K562 (cell line): ENCODE results near the gene PGM5. TPM values are rescaled to one million over a fixed set of nuclear protein-coding genes. Genes with fewer than 3 reads are reported as not detected.
A peak's percentile ranks its signal among the peaks of the same experiment; 100 is the strongest.

Experiments used
- DPF2 ChIP-seq: fragments of 450-650 bp; IDR thresholded peaks from 2 replicates; pipeline ENCODE4 v1.6.1; 2016
- E2F3 ChIP-seq: fragments of 250-450 bp; sonication (Bioruptor Pico); IDR thresholded peaks from 2 replicates; pipeline ENCODE4 v1.4.0; 2020; ENCODE audit warnings: mild to moderate bottlenecking
- FOXK2 ChIP-seq, 2 experiments: fragments of 450-650 bp; IDR thresholded peaks in 1 of 2; conservative IDR thresholded peaks in 1 of 2; 2 replicates each; pipeline ENCODE4 v1.6.1; 2016; ENCODE audit warnings: low read depth in 2 of 2, mild to moderate bottlenecking in 1 of 2
- HDAC2 ChIP-seq: fragments of 450-650 bp; IDR thresholded peaks from 2 replicates; pipeline ENCODE4 v1.6.1; 2016; ENCODE audit warnings: mild to moderate bottlenecking
- TEAD1 ChIP-seq, 2 experiments: fragments of 450-650 bp in 1 of 2; sonication (generic) in 1 of 2; formaldehyde crosslinking; IDR thresholded peaks; 2 replicates each; pipeline versions ENCODE4 v1.4.0 to v1.8.0; 2020 to 2022; ENCODE audit warnings: mild to moderate bottlenecking in 2 of 2, missing genetic modification reagents in 1 of 2
- polyA plus RNA-seq, 8 experiments: library from polyadenylated mRNA; depleted of rRNA in 4 of 8; stranded (reverse) in 5 of 8; unstranded in 3 of 8; fragments of >200 nt; fragmentation: Nextera tagmentation in 2 of 8; fragmentation: Illumina TruSeq in 1 of 8; extraction: Ambion mirVana in 2 of 8; extraction: Trizol in 1 of 8; gene quantifications; 2 replicates each; pipeline versions ENCODE4 v1.2.1 to v1.2.3, GENCODE V29; 2011 to 2014; ENCODE audit warnings: inconsistent platforms in 1 of 8, missing spikeins in 1 of 8
- total RNA-seq, 7 experiments: library from RNA; depleted of rRNA in 6 of 7; stranded (reverse); fragments of >200 nt in 6 of 7; fragmentation: Illumina TruSeq in 2 of 7; extraction: Trizol in 2 of 7; gene quantifications; 2 replicates each; pipeline versions ENCODE4 v1.2.1 to v1.2.3, GENCODE V29; 2011 to 2021; ENCODE audit warnings: low replicate concordance in 1 of 7
- TF ChIP-seq, protein P1 (sequence below): fragments of 200-600 bp; sonication (generic); IDR thresholded peaks from one replicate; pipeline ENCODE4 v1.6.1; 2012; ENCODE audit warnings: mild to moderate bottlenecking, low read depth, low read length, inconsistent platforms
- TF ChIP-seq, protein P2 (sequence below), 2 experiments: fragments of 250-450 bp in 1 of 2; fragments of 450-650 bp in 1 of 2; sonication (Bioruptor Pico) in 1 of 2; IDR thresholded peaks; 2 replicates each; pipeline versions ENCODE4 v1.6.1 to v1.8.0; 2016 to 2021; ENCODE audit warnings: mild to moderate bottlenecking in 2 of 2, moderate library complexity in 2 of 2, missing compliant biosample characterization in 1 of 2, missing genetic modification characterization in 1 of 2
- TF ChIP-seq, protein P3 (sequence below): fragments of 200-800 bp; sonication (Bioruptor generic); IDR thresholded peaks from 2 replicates; pipeline ENCODE4 v1.6.1; 2017; ENCODE audit warnings: missing genetic modification characterization, missing compliant biosample characterization

The PGM5 gene
- total and polyA plus RNA-seq, 9 of the 15 experiments (the other 6 are each of a cell fraction or from before 2014, with no cell fraction given) = 0.03 to 0.24 (median 0.15) TPM; not detected in 1

DNA sequence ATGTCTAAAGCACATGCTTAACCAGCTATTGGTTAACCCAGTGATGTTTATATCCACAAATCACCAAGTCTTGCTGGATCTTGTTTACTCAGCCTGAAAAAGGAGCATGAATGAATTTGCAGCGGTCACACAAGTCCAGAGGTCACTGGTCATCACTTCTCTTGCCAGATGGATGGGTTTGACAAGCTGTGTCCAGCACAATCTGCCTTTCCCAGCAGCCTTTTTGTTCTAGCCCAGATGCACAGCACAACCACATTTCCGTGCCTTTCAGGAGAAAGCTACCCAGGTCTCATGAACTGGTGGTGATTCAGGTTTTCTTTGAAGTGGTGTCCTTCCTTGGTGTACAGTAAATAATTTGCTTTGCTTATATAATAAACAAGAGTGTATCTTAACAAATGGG, 152.1 kb downstream of the PGM5 start (continued):
- TF ChIP-seq FOXK2 (conservative IDR thresholded peaks at IDR 0.05 in 1 of 2, IDR thresholded peaks at IDR 0.05 in 1 of 2; ENCODE audit: low read depth in 2 of 2) = peak; percentile 56 to 68; a peak in 3 of 4 replicates
- TF ChIP-seq, protein P1, sequence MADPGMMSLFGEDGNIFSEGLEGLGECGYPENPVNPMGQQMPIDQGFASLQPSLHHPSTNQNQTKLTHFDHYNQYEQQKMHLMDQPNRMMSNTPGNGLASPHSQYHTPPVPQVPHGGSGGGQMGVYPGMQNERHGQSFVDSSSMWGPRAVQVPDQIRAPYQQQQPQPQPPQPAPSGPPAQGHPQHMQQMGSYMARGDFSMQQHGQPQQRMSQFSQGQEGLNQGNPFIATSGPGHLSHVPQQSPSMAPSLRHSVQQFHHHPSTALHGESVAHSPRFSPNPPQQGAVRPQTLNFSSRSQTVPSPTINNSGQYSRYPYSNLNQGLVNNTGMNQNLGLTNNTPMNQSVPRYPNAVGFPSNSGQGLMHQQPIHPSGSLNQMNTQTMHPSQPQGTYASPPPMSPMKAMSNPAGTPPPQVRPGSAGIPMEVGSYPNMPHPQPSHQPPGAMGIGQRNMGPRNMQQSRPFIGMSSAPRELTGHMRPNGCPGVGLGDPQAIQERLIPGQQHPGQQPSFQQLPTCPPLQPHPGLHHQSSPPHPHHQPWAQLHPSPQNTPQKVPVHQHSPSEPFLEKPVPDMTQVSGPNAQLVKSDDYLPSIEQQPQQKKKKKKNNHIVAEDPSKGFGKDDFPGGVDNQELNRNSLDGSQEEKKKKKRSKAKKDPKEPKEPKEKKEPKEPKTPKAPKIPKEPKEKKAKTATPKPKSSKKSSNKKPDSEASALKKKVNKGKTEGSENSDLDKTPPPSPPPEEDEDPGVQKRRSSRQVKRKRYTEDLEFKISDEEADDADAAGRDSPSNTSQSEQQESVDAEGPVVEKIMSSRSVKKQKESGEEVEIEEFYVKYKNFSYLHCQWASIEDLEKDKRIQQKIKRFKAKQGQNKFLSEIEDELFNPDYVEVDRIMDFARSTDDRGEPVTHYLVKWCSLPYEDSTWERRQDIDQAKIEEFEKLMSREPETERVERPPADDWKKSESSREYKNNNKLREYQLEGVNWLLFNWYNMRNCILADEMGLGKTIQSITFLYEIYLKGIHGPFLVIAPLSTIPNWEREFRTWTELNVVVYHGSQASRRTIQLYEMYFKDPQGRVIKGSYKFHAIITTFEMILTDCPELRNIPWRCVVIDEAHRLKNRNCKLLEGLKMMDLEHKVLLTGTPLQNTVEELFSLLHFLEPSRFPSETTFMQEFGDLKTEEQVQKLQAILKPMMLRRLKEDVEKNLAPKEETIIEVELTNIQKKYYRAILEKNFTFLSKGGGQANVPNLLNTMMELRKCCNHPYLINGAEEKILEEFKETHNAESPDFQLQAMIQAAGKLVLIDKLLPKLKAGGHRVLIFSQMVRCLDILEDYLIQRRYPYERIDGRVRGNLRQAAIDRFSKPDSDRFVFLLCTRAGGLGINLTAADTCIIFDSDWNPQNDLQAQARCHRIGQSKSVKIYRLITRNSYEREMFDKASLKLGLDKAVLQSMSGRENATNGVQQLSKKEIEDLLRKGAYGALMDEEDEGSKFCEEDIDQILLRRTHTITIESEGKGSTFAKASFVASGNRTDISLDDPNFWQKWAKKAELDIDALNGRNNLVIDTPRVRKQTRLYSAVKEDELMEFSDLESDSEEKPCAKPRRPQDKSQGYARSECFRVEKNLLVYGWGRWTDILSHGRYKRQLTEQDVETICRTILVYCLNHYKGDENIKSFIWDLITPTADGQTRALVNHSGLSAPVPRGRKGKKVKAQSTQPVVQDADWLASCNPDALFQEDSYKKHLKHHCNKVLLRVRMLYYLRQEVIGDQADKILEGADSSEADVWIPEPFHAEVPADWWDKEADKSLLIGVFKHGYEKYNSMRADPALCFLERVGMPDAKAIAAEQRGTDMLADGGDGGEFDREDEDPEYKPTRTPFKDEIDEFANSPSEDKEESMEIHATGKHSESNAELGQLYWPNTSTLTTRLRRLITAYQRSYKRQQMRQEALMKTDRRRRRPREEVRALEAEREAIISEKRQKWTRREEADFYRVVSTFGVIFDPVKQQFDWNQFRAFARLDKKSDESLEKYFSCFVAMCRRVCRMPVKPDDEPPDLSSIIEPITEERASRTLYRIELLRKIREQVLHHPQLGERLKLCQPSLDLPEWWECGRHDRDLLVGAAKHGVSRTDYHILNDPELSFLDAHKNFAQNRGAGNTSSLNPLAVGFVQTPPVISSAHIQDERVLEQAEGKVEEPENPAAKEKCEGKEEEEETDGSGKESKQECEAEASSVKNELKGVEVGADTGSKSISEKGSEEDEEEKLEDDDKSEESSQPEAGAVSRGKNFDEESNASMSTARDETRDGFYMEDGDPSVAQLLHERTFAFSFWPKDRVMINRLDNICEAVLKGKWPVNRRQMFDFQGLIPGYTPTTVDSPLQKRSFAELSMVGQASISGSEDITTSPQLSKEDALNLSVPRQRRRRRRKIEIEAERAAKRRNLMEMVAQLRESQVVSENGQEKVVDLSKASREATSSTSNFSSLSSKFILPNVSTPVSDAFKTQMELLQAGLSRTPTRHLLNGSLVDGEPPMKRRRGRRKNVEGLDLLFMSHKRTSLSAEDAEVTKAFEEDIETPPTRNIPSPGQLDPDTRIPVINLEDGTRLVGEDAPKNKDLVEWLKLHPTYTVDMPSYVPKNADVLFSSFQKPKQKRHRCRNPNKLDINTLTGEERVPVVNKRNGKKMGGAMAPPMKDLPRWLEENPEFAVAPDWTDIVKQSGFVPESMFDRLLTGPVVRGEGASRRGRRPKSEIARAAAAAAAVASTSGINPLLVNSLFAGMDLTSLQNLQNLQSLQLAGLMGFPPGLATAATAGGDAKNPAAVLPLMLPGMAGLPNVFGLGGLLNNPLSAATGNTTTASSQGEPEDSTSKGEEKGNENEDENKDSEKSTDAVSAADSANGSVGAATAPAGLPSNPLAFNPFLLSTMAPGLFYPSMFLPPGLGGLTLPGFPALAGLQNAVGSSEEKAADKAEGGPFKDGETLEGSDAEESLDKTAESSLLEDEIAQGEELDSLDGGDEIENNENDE = no peak
- TF ChIP-seq TEAD1 (CRISPR knock-in tag; IDR thresholded peaks at IDR 0.05) = no peak
- TF ChIP-seq HDAC2 = peak; percentile 20; the same call in 1 of the 2 replicates
- TF ChIP-seq, protein P2, sequence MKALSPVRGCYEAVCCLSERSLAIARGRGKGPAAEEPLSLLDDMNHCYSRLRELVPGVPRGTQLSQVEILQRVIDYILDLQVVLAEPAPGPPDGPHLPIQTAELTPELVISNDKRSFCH (CRISPR knock-in tag; IDR thresholded peaks at IDR 0.05) = no peak
- TF ChIP-seq, protein P2 (tag; IDR thresholded peaks at IDR 0.05) = peak; percentile 30; the same call in 1 of the 2 replicates
- no peak for TF ChIP-seq E2F3
- peak; percentile 86 for TF ChIP-seq DPF2
- TF ChIP-seq, protein P3, sequence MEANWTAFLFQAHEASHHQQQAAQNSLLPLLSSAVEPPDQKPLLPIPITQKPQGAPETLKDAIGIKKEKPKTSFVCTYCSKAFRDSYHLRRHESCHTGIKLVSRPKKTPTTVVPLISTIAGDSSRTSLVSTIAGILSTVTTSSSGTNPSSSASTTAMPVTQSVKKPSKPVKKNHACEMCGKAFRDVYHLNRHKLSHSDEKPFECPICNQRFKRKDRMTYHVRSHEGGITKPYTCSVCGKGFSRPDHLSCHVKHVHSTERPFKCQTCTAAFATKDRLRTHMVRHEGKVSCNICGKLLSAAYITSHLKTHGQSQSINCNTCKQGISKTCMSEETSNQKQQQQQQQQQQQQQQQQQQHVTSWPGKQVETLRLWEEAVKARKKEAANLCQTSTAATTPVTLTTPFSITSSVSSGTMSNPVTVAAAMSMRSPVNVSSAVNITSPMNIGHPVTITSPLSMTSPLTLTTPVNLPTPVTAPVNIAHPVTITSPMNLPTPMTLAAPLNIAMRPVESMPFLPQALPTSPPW (CRISPR knock-in tag) = no peak
